ENCODE results near the gene LRRC59. TPM values are rescaled to one million over a fixed set of nuclear protein-coding genes. Genes with fewer than 3 reads are reported as not detected.

The LRRC59 gene
- total RNA-seq, 1 donor = 181 TPM

GRCh38 chr17:50394711-50395110 lies 2.6 kb downstream of the LRRC59 start:
- no peak for DNase-seq (ENCODE audit: low read depth)
- H3K4me3 ChIP-seq (ENCODE audit: low read depth, low read length) = peak overlapping the region; percentile 19
- TF ChIP-seq CTCF (IDR thresholded peaks at IDR 0.05; ENCODE audit: insufficient read depth, low read depth, low read length) = no peak

DNA sequence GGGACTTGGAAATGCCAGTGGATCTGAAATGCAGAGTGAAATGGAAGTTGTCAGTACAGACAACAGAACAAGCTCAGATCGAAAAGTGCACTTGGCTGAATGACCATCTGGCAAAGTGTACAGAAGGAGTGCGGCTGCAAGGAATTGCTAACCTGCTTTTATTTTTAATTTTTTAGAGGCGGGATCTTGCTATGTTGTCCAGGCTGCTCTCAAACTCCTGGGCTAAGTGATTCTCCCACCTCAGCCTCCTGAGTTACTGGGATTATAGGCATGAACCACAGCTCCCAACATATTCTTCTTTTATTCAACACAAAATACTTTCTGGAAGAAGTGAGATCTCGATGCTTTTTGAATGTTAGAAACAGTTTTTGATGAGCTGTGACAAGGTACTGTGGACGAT lies 3.6 kb downstream of the LRRC59 start:
- H3K4me3 ChIP-seq (ENCODE audit: low read depth, low read length) = no peak overlapping the region
- DNase-seq (ENCODE audit: low read depth) = no peak
- no peak for TF ChIP-seq CTCF (IDR thresholded peaks at IDR 0.05; ENCODE audit: insufficient read depth, low read depth, low read length)

DNA sequence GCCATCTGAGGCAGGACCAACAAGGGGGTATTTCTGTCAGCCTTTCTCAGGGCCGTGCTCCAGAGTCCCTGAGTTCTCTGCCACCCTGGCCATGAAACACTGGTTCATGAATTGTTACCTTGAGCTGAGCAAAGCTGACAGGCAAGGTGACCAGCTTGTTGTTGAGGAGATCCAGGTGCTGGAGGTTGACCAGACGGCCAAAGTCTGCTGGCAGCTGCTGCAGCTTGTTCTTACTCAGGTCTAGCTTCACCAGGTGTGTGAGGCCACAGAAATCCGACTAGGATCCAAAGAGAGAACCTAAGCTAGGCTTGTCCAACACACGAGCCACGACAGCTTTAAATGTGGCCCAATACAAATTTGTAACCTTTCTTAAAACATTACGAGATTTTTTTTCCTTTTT lies 4.7 kb downstream of the LRRC59 start:
- no peak overlapping the region for H3K4me3 ChIP-seq (ENCODE audit: low read depth, low read length)
- no peak for DNase-seq (ENCODE audit: low read depth)
- no peak for TF ChIP-seq CTCF (IDR thresholded peaks at IDR 0.05; ENCODE audit: insufficient read depth, low read depth, low read length)

- DNase-seq (ENCODE audit: low read depth) = no peak
- H3K4me3 ChIP-seq (ENCODE audit: low read depth, low read length) = no peak overlapping the region
- TF ChIP-seq CTCF (IDR thresholded peaks at IDR 0.05; ENCODE audit: insufficient read depth, low read depth, low read length) = no peak
Measured at GRCh38 chr17:50389534-50389933, 7.8 kb downstream of the LRRC59 start.

DNA sequence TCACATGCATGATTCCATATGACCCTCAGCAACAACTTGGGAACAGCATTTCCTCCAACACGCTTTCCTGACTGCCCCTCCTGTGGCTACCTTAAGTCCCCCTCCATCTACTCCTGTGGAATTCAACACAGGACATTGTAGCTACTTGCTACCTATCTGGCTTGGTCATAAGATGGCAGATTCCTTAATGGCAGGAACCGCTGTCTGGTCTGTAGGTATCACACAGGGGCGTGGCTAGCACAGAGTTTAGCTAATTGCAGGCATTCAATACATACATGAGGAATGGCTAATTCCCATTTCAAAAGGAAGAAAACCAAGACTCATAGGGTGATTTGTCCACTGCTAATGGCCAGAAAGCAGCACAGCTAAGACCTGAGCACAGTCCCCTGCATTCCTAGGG lies 8.6 kb downstream of the LRRC59 start:
- TF ChIP-seq CTCF (IDR thresholded peaks at IDR 0.05; ENCODE audit: insufficient read depth, low read depth, low read length) = no peak
- no peak for DNase-seq (ENCODE audit: low read depth)
- H3K4me3 ChIP-seq (ENCODE audit: low read depth, low read length) = no peak overlapping the region

GRCh38 chr17:50386510-50386909 lies 10.8 kb downstream of the LRRC59 start:
- no peak for TF ChIP-seq CTCF (IDR thresholded peaks at IDR 0.05; ENCODE audit: insufficient read depth, low read depth, low read length)
- H3K4me3 ChIP-seq (ENCODE audit: low read depth, low read length) = no peak overlapping the region
- no peak for DNase-seq (ENCODE audit: low read depth)

- no peak for DNase-seq (ENCODE audit: low read depth)
- no peak for TF ChIP-seq CTCF (IDR thresholded peaks at IDR 0.05; ENCODE audit: insufficient read depth, low read depth, low read length)
- H3K4me3 ChIP-seq (ENCODE audit: low read depth, low read length) = no peak overlapping the region
Measured at GRCh38 chr17:50382931-50383330, 14.4 kb downstream of the LRRC59 start.

All from fibroblast of villous mesenchyme (primary cell).